SK-N-SH treated with all-trans-retinoic acid at 6 μM for 48 hours (cell line): ENCODE results near the gene NCAM1.

Experiments
- ATAC-seq: fragments of 200-7000 bp; cut with Tn5 transposase; 3 replicates; pipeline ENCODE4 v1.9.1; 2020; ENCODE audit warnings: mild to moderate bottlenecking, moderate library complexity
- ARNTL ChIP-seq: fragments of 450-650 bp; formaldehyde crosslinking; IDR thresholded peaks from 2 replicates; pipeline ENCODE4 v1.5.0; 2020; ENCODE audit warnings: low read depth, mild to moderate bottlenecking, moderate library complexity, borderline replicate concordance
- BACH2 ChIP-seq: fragments of 250-450 bp; sonication (Bioruptor Pico); IDR thresholded peaks from 2 replicates; pipeline ENCODE4 v1.9.0; 2021; ENCODE audit warnings: mild to moderate bottlenecking, borderline replicate concordance
- CSDC2 ChIP-seq: fragments of 250-450 bp; sonication (Bioruptor Pico); IDR thresholded peaks from 2 replicates; pipeline ENCODE4 v1.5.0; 2020; ENCODE audit warnings: mild to moderate bottlenecking, moderate library complexity
- ESRRG ChIP-seq: fragments of 250-450 bp; sonication (Bioruptor Pico); IDR thresholded peaks from 2 replicates; pipeline ENCODE4 v1.6.1; 2021; ENCODE audit warnings: mild to moderate bottlenecking
- GLIS3 ChIP-seq: fragments of 250-450 bp; sonication (Bioruptor Pico); IDR thresholded peaks from 2 replicates; pipeline ENCODE4 v1.5.0; 2020; ENCODE audit warnings: mild to moderate bottlenecking, moderate library complexity
- ISL1 ChIP-seq: fragments of 250-450 bp; sonication (Bioruptor Pico); IDR thresholded peaks from 2 replicates; pipeline ENCODE4 v2.1.2; 2022; ENCODE audit warnings: mild to moderate bottlenecking, moderate library complexity
- OSR1 ChIP-seq: fragments of 250-450 bp; sonication (Bioruptor Pico); IDR thresholded peaks from 2 replicates; pipeline ENCODE4 v1.8.0; 2022; ENCODE audit warnings: moderate library complexity, mild to moderate bottlenecking, inconsistent platforms
- PPARA ChIP-seq: fragments of 250-450 bp; sonication (Bioruptor Pico); IDR thresholded peaks from 2 replicates; pipeline ENCODE4 v1.5.0; 2020; ENCODE audit warnings: mild to moderate bottlenecking, borderline replicate concordance
- RARB ChIP-seq: fragments of 250-450 bp; sonication (Bioruptor Pico); IDR thresholded peaks from 2 replicates; pipeline ENCODE4 v1.8.0; 2021; ENCODE audit warnings: mild to moderate bottlenecking, moderate library complexity
- TCF4 ChIP-seq: fragments of 250-450 bp; sonication (Bioruptor Pico); IDR thresholded peaks from 2 replicates; pipeline ENCODE4 v1.8.0; 2021; ENCODE audit warnings: mild to moderate bottlenecking, moderate library complexity, borderline replicate concordance
- TOX ChIP-seq: fragments of 250-450 bp; sonication (Bioruptor Pico); IDR thresholded peaks from 2 replicates; pipeline ENCODE4 v1.8.0; 2021; ENCODE audit warnings: mild to moderate bottlenecking, moderate library complexity, borderline replicate concordance
- ZC3H10 ChIP-seq: fragments of 250-450 bp; sonication (Bioruptor Pico); IDR thresholded peaks from 2 replicates; pipeline ENCODE4 v1.5.1; 2021; ENCODE audit warnings: mild to moderate bottlenecking, moderate library complexity
- ZFP3 ChIP-seq: fragments of 250-450 bp; sonication (Bioruptor Pico); IDR thresholded peaks from 2 replicates; pipeline ENCODE4 v1.5.0; 2020; ENCODE audit warnings: mild to moderate bottlenecking, moderate library complexity
- ZFP30 ChIP-seq: fragments of 450-650 bp; formaldehyde crosslinking; IDR thresholded peaks from 2 replicates; pipeline ENCODE4 v1.5.0; 2022; ENCODE audit warnings: mild to moderate bottlenecking, moderate library complexity
- ZNF565 ChIP-seq: fragments of 450-650 bp; formaldehyde crosslinking; conservative IDR thresholded peaks from 2 replicates; pipeline ENCODE4 v1.5.0; 2020; ENCODE audit warnings: low read depth, mild to moderate bottlenecking, moderate library complexity
- ZNF70 ChIP-seq: fragments of 450-650 bp; formaldehyde crosslinking; IDR thresholded peaks from 2 replicates; pipeline ENCODE4 v1.5.0; 2020; ENCODE audit warnings: mild to moderate bottlenecking, moderate library complexity
- ZNF8 ChIP-seq: fragments of 450-650 bp; formaldehyde crosslinking; IDR thresholded peaks from 2 replicates; pipeline ENCODE4 v1.5.0; 2020; ENCODE audit warnings: mild to moderate bottlenecking, moderate library complexity
- TF ChIP-seq, protein P1 (sequence below): fragments of 250-450 bp; sonication (Bioruptor Pico); IDR thresholded peaks from 2 replicates; pipeline ENCODE4 v1.5.0; 2020; ENCODE audit warnings: mild to moderate bottlenecking, moderate library complexity
- TF ChIP-seq, protein P2 (sequence below): fragments of 250-450 bp; sonication (Bioruptor Pico); IDR thresholded peaks from 2 replicates; pipeline ENCODE4 v1.8.0; 2021; ENCODE audit warnings: low read depth, mild to moderate bottlenecking, moderate library complexity, borderline replicate concordance
- TF ChIP-seq, protein P3 (sequence below): fragments of 250-450 bp; sonication (Bioruptor Pico); IDR thresholded peaks from 2 replicates; pipeline ENCODE4 v1.5.1; 2020; ENCODE audit warnings: low read depth, mild to moderate bottlenecking, moderate library complexity
- TF ChIP-seq, protein P4 (sequence below): fragments of 250-450 bp; sonication (Bioruptor Pico); IDR thresholded peaks from 2 replicates; pipeline ENCODE4 v1.8.0; 2020; ENCODE audit warnings: mild to moderate bottlenecking, moderate library complexity, borderline replicate concordance
- TF ChIP-seq, protein P5 (sequence below): fragments of 250-450 bp; sonication (Bioruptor Pico); IDR thresholded peaks from 2 replicates; pipeline ENCODE4 v1.5.1; 2021; ENCODE audit warnings: mild to moderate bottlenecking, moderate library complexity

The NCAM1 gene

DNA sequence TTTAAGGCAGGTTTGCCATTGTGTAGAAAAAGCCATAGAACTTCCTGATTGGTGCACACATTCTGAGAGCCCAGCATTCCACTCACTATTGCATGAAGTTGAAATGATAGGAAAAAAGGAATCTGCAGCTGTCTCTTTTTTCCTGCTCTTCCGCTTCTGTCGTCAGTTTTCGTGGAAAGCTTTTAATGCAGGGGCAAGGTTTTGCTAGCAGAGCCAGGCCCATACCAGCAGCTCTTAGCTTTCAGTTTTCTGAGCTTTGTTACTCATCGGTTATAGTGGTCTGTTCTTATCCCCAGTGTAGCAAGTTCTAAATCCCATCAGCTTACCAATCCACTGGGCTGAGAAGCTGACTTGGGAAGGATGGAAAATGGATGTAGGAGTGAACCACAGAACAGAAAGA is 190.3 kb downstream of the NCAM1 start:
- TF ChIP-seq CSDC2 (CRISPR knock-in tag) (no peak), BACH2 (CRISPR knock-in tag) (no peak), OSR1 (CRISPR knock-in tag) (no peak), ZC3H10 (CRISPR knock-in tag) (no peak), RARB (CRISPR knock-in tag) (no peak), ZNF8 (CRISPR knock-in tag) (no peak), TCF4 (CRISPR knock-in tag) (no peak), ARNTL (CRISPR knock-in tag) (no peak), ZFP3 (CRISPR knock-in tag) (no peak), ESRRG (no peak), GLIS3 (CRISPR knock-in tag) (no peak), TOX (CRISPR knock-in tag) (no peak), ZNF70 (CRISPR knock-in tag) (no peak), PPARA (CRISPR knock-in tag) (no peak)
- TF ChIP-seq, protein P1, sequence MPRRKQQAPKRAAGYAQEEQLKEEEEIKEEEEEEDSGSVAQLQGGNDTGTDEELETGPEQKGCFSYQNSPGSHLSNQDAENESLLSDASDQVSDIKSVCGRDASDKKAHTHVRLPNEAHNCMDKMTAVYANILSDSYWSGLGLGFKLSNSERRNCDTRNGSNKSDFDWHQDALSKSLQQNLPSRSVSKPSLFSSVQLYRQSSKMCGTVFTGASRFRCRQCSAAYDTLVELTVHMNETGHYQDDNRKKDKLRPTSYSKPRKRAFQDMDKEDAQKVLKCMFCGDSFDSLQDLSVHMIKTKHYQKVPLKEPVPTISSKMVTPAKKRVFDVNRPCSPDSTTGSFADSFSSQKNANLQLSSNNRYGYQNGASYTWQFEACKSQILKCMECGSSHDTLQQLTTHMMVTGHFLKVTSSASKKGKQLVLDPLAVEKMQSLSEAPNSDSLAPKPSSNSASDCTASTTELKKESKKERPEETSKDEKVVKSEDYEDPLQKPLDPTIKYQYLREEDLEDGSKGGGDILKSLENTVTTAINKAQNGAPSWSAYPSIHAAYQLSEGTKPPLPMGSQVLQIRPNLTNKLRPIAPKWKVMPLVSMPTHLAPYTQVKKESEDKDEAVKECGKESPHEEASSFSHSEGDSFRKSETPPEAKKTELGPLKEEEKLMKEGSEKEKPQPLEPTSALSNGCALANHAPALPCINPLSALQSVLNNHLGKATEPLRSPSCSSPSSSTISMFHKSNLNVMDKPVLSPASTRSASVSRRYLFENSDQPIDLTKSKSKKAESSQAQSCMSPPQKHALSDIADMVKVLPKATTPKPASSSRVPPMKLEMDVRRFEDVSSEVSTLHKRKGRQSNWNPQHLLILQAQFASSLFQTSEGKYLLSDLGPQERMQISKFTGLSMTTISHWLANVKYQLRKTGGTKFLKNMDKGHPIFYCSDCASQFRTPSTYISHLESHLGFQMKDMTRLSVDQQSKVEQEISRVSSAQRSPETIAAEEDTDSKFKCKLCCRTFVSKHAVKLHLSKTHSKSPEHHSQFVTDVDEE (CRISPR knock-in tag) = no peak
- TF ChIP-seq, protein P2, sequence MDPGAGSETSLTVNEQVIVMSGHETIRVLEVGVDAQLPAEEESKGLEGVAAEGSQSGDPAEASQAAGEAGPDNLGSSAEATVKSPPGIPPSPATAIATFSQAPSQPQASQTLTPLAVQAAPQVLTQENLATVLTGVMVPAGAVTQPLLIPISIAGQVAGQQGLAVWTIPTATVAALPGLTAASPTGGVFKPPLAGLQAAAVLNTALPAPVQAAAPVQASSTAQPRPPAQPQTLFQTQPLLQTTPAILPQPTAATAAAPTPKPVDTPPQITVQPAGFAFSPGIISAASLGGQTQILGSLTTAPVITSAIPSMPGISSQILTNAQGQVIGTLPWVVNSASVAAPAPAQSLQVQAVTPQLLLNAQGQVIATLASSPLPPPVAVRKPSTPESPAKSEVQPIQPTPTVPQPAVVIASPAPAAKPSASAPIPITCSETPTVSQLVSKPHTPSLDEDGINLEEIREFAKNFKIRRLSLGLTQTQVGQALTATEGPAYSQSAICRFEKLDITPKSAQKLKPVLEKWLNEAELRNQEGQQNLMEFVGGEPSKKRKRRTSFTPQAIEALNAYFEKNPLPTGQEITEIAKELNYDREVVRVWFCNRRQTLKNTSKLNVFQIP (CRISPR knock-in tag) = no peak
- TF ChIP-seq, protein P3, sequence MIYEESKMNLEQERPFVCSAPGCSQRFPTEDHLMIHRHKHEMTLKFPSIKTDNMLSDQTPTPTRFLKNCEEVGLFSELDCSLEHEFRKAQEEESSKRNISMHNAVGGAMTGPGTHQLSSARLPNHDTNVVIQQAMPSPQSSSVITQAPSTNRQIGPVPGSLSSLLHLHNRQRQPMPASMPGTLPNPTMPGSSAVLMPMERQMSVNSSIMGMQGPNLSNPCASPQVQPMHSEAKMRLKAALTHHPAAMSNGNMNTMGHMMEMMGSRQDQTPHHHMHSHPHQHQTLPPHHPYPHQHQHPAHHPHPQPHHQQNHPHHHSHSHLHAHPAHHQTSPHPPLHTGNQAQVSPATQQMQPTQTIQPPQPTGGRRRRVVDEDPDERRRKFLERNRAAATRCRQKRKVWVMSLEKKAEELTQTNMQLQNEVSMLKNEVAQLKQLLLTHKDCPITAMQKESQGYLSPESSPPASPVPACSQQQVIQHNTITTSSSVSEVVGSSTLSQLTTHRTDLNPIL (CRISPR knock-in tag) = no peak
- TF ChIP-seq, protein P4, sequence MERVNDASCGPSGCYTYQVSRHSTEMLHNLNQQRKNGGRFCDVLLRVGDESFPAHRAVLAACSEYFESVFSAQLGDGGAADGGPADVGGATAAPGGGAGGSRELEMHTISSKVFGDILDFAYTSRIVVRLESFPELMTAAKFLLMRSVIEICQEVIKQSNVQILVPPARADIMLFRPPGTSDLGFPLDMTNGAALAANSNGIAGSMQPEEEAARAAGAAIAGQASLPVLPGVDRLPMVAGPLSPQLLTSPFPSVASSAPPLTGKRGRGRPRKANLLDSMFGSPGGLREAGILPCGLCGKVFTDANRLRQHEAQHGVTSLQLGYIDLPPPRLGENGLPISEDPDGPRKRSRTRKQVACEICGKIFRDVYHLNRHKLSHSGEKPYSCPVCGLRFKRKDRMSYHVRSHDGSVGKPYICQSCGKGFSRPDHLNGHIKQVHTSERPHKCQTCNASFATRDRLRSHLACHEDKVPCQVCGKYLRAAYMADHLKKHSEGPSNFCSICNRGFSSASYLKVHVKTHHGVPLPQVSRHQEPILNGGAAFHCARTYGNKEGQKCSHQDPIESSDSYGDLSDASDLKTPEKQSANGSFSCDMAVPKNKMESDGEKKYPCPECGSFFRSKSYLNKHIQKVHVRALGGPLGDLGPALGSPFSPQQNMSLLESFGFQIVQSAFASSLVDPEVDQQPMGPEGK = no peak
- TF ChIP-seq, protein P5, sequence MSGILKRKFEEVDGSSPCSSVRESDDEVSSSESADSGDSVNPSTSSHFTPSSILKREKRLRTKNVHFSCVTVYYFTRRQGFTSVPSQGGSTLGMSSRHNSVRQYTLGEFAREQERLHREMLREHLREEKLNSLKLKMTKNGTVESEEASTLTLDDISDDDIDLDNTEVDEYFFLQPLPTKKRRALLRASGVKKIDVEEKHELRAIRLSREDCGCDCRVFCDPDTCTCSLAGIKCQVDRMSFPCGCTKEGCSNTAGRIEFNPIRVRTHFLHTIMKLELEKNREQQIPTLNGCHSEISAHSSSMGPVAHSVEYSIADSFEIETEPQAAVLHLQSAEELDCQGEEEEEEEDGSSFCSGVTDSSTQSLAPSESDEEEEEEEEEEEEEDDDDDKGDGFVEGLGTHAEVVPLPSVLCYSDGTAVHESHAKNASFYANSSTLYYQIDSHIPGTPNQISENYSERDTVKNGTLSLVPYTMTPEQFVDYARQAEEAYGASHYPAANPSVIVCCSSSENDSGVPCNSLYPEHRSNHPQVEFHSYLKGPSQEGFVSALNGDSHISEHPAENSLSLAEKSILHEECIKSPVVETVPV = no peak
- ATAC-seq = no peak

DNA sequence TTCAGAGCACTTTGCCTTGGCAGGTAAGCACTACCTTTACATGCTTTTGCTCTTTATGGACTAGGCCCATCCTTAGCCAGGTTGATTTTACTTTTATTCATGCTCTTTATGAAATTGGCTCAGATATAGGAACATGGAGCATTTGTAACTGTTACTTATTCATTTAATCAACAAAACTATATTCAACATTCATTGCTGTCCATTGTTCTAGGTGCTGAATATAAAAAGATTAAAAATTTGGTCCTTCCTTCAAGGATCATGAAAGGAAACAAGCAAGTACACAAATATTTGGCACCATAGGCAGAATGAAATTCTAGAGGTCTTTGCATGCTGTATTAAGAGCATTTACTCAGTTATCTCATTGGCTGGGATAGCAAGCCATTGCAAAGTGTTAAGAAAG is 191.3 kb downstream of the NCAM1 start:
- ATAC-seq = no peak

DNA sequence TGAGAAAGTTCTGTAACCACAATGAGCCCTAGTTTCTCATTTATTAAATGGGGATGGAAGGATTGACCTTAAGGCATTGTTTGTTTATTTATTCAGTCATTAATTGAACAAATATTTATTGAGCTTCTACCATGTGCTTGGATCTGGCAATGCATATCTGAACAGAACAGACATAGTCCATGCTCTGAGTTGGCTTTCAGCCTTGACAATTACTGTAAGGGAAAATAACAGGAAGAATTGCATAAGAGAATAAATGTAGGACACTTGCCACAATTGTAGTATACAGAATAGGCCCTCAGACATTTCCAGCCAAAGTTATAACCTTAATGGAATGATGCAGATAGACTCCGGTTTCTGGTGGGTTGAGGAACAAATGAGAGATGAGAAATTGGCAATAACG is 192.6 kb downstream of the NCAM1 start:
- TF ChIP-seq ZFP3 (CRISPR knock-in tag) = no peak
- TF ChIP-seq, protein P4 = no peak
- TF ChIP-seq RARB (CRISPR knock-in tag) = no peak
- no peak for TF ChIP-seq ZFP30
- no peak for TF ChIP-seq ESRRG
- no peak for TF ChIP-seq TOX (CRISPR knock-in tag)
- no peak for TF ChIP-seq CSDC2 (CRISPR knock-in tag)
- TF ChIP-seq, protein P1 (CRISPR knock-in tag) = no peak
- TF ChIP-seq ISL1 = no peak
- no peak for TF ChIP-seq ARNTL (CRISPR knock-in tag)
- no peak for TF ChIP-seq ZC3H10 (CRISPR knock-in tag)
- no peak for TF ChIP-seq ZNF565 (CRISPR knock-in tag)
- TF ChIP-seq, protein P5 = no peak
- no peak for TF ChIP-seq ZNF70 (CRISPR knock-in tag)

More for the DNA sequence above, 191.3 kb downstream of the NCAM1 start:
- no peak for TF ChIP-seq GLIS3 (CRISPR knock-in tag)
- no peak for TF ChIP-seq TOX (CRISPR knock-in tag)

More for the DNA sequence above, 192.6 kb downstream of the NCAM1 start:
- ATAC-seq = no peak
